Stimulated activated CD4-positive, alpha-beta T cell treated with anti-CD3 and anti-CD28 coated beads, Interleukin-12 subunit alpha, Interleukin-12 subunit beta, amount 100 ng/mL, for 24 hours (primary cell): ENCODE results near the gene SLC7A11.

Experiments used
- DNase-seq, 2 experiments: peaks; one replicate each; pipeline ENCODE4 v3.0.0-alpha.2; 2020; ENCODE audit warnings: low read depth in 2 of 2

Gene SLC7A11

GRCh38 chr4:138205531-138206233 lies 36.5 kb downstream of the SLC7A11 start:
- DNase-seq, result no peak

DNA sequence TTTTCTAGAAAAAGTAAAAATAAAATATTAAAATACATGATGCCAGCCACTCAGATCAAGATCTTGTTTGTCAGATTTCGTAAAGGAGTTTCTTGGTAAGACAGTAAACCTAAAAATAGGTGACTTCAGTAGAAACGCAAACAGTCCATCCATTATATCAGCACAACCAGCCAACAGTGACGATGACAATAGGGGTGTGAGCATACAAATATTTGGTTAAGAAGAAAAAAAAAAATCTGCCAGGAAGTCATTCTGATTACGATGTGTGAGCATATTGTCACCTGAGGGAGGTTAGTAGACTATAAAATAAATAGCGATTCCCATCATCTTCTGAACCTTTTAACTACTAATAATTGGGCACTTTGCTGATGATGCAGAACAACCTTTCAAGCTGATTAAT lies 37.6 kb downstream of the SLC7A11 start:
- DNase-seq, result no peak

- no peak for DNase-seq
Measured at GRCh38 chr4:138202686-138203085, 39.5 kb downstream of the SLC7A11 start.

GRCh38 chr4:138200236-138200590 lies 41.9 kb downstream of the SLC7A11 start:
- no peak for DNase-seq

GRCh38 chr4:138199568-138200235 lies 42.4 kb downstream of the SLC7A11 start:
- DNase-seq, result no peak

GRCh38 chr4:138196153-138196552 lies 46.0 kb downstream of the SLC7A11 start:
- no peak for DNase-seq

DNA sequence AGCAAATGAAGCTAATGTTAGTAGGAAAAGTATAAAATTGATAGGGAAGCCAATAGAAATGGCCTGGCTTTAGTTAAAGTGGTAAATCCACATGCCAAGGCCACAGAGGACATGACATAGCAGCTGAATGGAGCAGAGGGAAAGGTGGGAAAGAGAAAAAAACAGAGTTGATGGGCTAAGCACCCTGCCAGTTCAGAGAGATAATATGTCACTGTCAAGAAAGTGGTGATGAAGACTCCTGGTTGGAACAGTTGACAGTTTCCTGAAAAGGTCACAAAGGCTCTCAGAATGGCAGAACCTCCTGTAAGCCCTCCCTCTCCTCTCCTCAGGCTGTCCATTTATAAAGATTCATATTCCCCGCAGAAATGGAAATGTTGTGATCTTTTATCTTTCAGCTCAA lies 48.2 kb downstream of the SLC7A11 start:
- no peak for DNase-seq

- no peak for DNase-seq
Measured at GRCh38 chr4:138192113-138192512, 50.0 kb downstream of the SLC7A11 start.

GRCh38 chr4:138190452-138190858 lies 51.7 kb downstream of the SLC7A11 start:
- DNase-seq, result no peak

- DNase-seq, result no peak
Measured at GRCh38 chr4:138189206-138189605, 52.9 kb downstream of the SLC7A11 start.

DNA sequence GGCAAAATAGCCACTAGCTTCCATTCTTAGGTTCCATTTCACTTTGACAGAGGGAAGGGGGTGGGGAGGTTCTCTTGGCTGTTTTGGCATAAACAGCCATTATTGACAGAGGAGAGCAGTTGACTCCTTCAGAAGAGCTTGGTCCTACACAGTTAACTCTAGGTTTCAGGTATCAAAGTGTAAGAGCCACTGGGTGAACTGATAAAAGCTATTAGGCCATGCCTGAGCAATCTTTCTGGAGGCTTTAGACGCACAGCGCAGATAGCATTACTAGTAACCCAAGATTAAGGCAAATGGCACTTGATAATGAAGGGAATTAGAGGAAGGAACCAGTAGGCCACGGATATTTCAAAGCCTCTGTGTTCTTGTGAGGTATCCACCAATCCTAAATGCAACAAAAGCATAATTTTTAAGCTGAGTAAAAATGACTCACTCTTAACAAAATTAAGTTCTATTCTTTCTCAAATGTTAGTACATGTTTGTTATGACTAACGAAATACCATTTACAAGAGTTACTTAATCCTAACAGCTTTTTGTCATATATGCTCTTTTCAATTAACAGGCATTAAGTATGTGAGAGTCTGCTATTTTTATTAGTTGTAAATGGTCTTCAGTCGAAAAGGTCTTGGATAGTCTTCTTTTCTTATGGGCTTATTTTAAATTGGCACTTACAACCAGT lies 53.6 kb downstream of the SLC7A11 start:
- DNase-seq, result no peak

DNA sequence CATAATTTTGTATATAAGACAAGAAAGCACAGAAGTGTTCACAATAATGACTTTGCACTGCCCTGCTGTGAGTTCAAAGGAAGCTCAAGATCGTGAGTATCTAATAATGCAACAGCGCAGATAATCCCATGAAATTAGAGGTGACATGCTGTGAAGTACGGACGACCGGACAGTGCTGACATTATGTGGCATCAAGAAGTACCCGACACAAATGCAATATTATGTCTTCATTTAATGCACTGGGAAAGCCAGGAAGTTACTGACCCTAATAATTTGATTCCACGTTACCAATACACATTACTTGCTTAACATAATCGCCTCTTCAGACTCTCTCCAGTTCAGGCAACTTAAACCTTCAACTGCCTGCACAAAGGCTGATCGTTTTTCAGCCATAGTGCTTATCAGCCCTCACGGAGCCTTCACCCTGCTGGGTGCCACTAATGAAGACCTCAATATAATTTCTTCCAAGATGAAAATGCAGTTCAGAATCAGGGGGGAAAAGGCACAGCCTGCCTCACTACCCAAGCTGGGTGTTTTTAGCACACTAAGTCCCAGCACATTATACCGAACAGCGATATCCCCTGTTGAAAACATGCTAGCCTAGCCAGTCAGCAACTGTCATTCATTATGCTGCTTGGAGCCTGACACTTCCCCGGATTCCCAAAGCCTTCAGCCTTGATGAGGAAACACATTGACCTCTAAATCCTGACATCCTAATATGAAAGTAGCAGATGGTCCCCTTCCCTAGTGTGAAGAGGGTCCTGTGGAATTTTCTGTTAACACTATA lies 56.1 kb downstream of the SLC7A11 start:
- DNase-seq, result no peak

DNA sequence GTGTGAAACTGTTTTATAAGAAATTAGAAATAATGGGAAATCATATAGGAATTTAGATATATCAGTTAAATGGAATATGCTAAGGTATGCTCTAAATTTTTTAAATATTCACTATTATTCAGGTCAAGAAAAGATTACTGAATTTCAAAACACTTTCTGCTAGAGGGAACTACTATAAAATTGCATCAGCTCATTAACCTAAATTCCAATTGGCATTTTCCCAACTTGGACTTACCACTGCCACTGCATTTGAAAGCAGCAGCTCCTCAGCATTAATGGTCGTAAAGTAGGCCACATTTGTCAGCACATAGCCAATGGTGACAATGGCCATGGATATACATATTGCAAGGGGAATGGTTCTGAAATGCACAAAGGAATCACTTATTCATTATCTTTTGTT lies 57.3 kb downstream of the SLC7A11 start:
- no peak for DNase-seq

GRCh38 chr4:138182838-138183426 lies 59.2 kb downstream of the SLC7A11 start:
- no peak for DNase-seq

DNA sequence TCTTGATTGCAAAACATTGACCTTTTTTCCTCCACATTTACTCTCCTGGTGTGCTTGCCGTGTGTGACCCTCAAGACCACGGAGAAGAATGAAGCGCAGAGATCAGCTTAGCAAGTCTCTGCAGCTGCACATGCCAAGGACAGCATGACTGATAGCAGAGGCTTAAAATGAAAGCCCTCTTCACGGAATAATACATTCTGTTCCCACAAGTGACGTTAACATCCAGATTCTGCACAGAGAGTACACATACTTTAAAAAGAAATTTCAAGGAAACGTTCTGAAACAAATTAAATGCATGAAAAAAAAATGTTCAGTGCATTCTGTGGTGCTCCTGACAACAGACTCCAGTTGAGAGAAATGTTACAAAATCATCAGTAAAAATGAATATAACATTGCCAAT lies 60.9 kb downstream of the SLC7A11 start:
- no peak for DNase-seq

DNA sequence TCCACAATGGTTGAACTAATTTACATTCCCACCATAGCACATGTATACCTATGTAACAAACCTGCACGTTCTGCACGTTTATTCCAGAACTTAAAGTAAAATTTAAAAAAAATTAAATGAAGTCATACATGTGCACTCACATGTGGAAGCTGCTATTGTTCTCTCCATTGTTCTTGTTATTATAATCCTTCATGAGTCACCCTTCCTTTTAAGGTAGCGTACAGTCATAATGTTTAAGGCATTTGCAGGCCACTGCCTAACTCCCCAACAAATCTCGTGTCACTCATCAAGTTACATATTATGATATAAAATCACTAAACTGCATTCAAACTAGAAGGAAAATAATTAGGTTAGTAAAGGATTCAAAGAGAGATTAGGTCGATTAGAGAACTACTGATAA lies 63.6 kb downstream of the SLC7A11 start:
- DNase-seq, result no peak

DNA sequence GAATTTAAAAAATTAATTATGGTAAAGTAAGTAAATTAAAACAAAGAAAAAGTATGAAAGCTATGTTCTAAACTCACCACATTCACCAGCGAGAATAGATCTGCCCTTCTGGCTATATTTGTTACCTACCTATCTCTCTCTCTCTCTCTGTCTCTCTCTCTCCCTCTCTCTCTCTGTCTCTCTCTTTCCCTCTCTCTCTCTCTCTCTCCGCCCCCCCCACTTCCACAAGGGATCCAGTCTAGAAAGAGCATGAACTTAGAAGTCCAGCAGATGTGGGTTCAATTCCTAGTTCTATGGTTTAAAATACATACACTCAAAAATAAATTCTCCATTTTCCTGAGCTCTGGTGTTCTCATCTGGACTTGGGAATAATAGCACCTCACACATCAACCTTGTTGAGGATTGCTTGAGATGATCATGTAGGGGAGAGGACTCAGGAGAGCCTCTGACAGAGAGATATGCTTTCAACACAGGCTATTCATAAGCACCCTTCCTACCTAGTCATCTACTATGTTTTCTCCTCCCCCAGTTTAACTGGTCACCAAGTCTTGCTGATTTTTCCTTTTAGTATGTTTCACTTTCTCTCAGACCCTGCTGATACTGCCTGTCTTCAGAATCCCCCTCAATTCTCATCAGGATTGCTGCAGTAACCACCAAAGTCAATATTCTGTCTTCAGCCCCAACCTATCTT lies 64.7 kb downstream of the SLC7A11 start:
- DNase-seq, result no peak

- no peak for DNase-seq
Measured at GRCh38 chr4:138174981-138175794, 67.0 kb downstream of the SLC7A11 start.

- no peak for DNase-seq
Measured at GRCh38 chr4:138164208-138164607, 77.9 kb downstream of the SLC7A11 start.

GRCh38 chr4:138163171-138163570 lies 79.0 kb downstream of the SLC7A11 start:
- DNase-seq, result no peak
